A673 (cell line): ENCODE results near the gene STOX2. TPM values are rescaled to one million over a fixed set of nuclear protein-coding genes. Genes with fewer than 3 reads are reported as not detected.

Experiments used
- BruUV-seq: library from RNA; stranded (reverse); fragments of 400-500 nt; replicated peaks from 2 replicates; lab custom pipeline; 2021; lab: Mats Ljungman, UMichigan
- CTCF ChIA-PET: fragments of 300-600 bp; sonication (Branson Sonifier 250); formaldehyde crosslinking; loops from one replicate; lab custom pipeline; 2022; ENCODE audit warnings: antibody characterized with exemption; lab: Charles Lee
- POLR2A ChIA-PET: fragments of 300-600 bp; sonication (Branson Sonifier 250); formaldehyde crosslinking; loops from one replicate; lab custom pipeline; 2022; ENCODE audit warnings: antibody characterized with exemption; ENCODE audit not compliant: low non-redundant PET; lab: Charles Lee
- DNase-seq: peaks from one replicate; pipeline ENCODE4 v3.0.0-alpha.2; 2015; ENCODE audit warnings: low spot score
- H3K27ac ChIP-seq: fragments of 200-600 bp; sonication (generic); 2 replicates; pipeline ENCODE4 v1.5.1; 2016; ENCODE audit warnings: mixed run types, low read depth, mild to moderate bottlenecking, mixed read lengths, antibody characterized with exemption, low read length; ENCODE audit not compliant: poor library complexity, severe bottlenecking
- H3K27me3 ChIP-seq: fragments of 200-600 bp; sonication (generic); replicated peaks from 2 replicates; pipeline ENCODE4 v1.6.1; 2017; ENCODE audit warnings: mixed run types, low read depth, mild to moderate bottlenecking, mixed read lengths, antibody characterized with exemption, low read length; ENCODE audit not compliant: insufficient read depth, poor library complexity
- H3K36me3 ChIP-seq: fragments of 200-600 bp; sonication (generic); 2 replicates; pipeline ENCODE4 v1.6.1; 2016; ENCODE audit warnings: mixed run types, mild to moderate bottlenecking, mixed read lengths, antibody characterized with exemption, low read length; ENCODE audit not compliant: insufficient read depth, poor library complexity, severe bottlenecking
- H3K4me1 ChIP-seq: fragments of 200-600 bp; sonication (generic); 2 replicates; pipeline ENCODE4 v1.6.1; 2017; ENCODE audit warnings: mixed run types, mild to moderate bottlenecking, mixed read lengths, antibody characterized with exemption, low read length; ENCODE audit not compliant: insufficient read depth, poor library complexity, severe bottlenecking
- H3K4me3 ChIP-seq: fragments of 200-600 bp; sonication (generic); 2 replicates; pipeline ENCODE4 v1.5.1; 2016; ENCODE audit warnings: low read depth, mixed run types, mild to moderate bottlenecking, mixed read lengths, low read length; ENCODE audit not compliant: poor library complexity, severe bottlenecking
- H3K9me3 ChIP-seq: fragments of 200-600 bp; sonication (generic); 2 replicates; pipeline ENCODE4 v1.6.1; 2016; ENCODE audit warnings: mixed run types, low read depth, mild to moderate bottlenecking, mixed read lengths, antibody characterized with exemption, low read length; ENCODE audit not compliant: poor library complexity, severe bottlenecking
- EZH2 ChIP-seq: fragments of 200-600 bp; sonication (generic); IDR thresholded peaks from 2 replicates; pipeline ENCODE4 v1.6.1; 2017; ENCODE audit warnings: borderline replicate concordance, low read depth, mild to moderate bottlenecking, mixed read lengths, antibody characterized with exemption, low read length; ENCODE audit not compliant: poor library complexity, severe bottlenecking
- intact Hi-C: fragments of 100-400 bp; cut with micrococcal nuclease; formaldehyde crosslinking; loops from one replicate; pipeline ENCODE4 v1.10.0; 2022; ENCODE audit not compliant: unreplicated experiment
- total RNA-seq: library from RNA; stranded (reverse); gene quantifications from 2 replicates; pipeline ENCODE4 v1.2.3, GENCODE V29; 2021
- TF ChIP-seq, protein P1 (sequence below): fragments of 300-800, 200-600 bp; sonication (generic); conservative IDR thresholded peaks from 2 replicates; pipeline ENCODE4 v1.5.1; 2017; ENCODE audit warnings: low read depth, mild to moderate bottlenecking, antibody characterized with exemption, low read length, moderate library complexity, mixed read lengths

STOX2 gene
- total RNA-seq, 1 experiment from 2014 or later = 2.9 TPM

DNA sequence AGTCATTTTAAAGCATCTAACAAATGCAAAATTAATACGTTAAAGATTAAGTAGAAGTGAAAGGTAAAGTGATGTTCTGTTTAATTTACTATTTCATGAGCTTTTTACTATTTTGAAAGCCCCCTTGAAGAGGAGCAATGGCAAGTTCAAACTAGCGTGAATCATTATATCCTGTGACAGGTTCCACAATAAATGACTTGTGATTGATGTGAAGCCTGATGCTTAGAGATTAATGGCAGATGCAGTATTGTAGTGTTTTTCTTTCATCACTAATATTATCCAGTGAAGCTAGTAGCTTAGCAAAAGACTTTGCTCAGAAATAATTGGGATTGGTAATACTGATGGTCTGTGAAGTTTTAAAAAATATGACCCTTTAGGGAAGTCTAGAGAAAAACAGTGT lies 57.3 kb downstream of the STOX2 start:
- H3K4me1 ChIP-seq = peaks cover 6% of the 10 kb centered on the region
- H3K4me3 ChIP-seq = no peak overlapping the region
- POLR2A ChIA-PET = no interaction called here
- H3K36me3 ChIP-seq = no peaks in the 10 kb centered on the region
- no peak overlapping the region for H3K27ac ChIP-seq
- no TSS peak for BruUV-seq
- DNase-seq = no peak
- CTCF ChIA-PET = no interaction called here
- H3K9me3 ChIP-seq = no peaks in the 10 kb centered on the region
- intact Hi-C loops = no loop called here
- TF ChIP-seq, protein P1, sequence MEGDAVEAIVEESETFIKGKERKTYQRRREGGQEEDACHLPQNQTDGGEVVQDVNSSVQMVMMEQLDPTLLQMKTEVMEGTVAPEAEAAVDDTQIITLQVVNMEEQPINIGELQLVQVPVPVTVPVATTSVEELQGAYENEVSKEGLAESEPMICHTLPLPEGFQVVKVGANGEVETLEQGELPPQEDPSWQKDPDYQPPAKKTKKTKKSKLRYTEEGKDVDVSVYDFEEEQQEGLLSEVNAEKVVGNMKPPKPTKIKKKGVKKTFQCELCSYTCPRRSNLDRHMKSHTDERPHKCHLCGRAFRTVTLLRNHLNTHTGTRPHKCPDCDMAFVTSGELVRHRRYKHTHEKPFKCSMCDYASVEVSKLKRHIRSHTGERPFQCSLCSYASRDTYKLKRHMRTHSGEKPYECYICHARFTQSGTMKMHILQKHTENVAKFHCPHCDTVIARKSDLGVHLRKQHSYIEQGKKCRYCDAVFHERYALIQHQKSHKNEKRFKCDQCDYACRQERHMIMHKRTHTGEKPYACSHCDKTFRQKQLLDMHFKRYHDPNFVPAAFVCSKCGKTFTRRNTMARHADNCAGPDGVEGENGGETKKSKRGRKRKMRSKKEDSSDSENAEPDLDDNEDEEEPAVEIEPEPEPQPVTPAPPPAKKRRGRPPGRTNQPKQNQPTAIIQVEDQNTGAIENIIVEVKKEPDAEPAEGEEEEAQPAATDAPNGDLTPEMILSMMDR = no peak
- no peak for TF ChIP-seq EZH2
- no peaks in the 10 kb centered on the region for H3K27me3 ChIP-seq

DNA sequence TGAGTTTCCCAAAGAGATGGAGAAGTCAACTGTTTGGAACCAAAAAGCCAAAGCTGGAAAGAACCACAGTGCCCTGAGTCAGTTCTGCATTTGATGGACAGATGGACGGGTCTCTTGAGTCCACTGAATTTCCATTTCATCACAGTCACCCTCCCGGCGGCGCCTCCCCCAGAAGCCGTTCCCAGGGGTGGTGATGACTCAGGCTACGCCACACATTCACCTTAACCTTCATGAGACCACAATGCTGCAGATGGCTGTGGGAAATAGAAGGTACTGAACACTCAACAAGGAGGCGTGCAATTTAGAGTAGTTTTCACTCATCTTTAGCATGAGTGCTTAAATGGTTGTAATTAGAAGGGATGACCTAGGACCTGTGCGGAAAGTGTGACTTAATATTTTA lies 61.3 kb downstream of the STOX2 start:
- Histone ChIP-seq H3K27ac (no peak overlapping the region), H3K4me1 (no peaks in the 10 kb centered on the region), H3K4me3 (no peak overlapping the region), H3K27me3 (no peaks in the 10 kb centered on the region), H3K36me3 (no peaks in the 10 kb centered on the region), H3K9me3 (no peaks in the 10 kb centered on the region)
- ChIA-PET CTCF (no interaction called here), POLR2A (no interaction called here)
- no TSS peak for BruUV-seq
- no peak for DNase-seq
- intact Hi-C loops = no loop called here
- TF ChIP-seq, protein P1 = no peak
- no peak for TF ChIP-seq EZH2

DNA sequence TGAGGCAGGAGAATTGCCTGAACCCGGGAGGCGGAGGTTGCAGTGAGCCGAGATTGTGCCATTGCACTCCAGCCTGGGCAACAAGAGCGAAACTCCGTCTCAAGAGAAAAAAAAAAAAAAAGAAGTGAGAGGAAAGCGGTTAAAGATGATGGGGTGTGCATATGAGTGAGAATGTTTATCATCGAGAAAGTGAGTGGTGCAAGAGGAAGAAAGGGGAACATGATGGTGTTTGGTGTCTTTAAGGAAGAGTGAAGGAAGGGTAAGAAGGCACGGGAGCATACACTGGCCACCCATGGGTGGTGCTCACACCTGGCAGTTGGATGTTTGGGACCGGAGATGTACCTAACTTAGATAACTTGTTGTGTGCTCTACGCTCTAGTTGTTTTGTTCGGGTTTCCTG lies 62.2 kb downstream of the STOX2 start:
- Histone ChIP-seq H3K27ac (no peak overlapping the region), H3K4me1 (no peaks in the 10 kb centered on the region), H3K27me3 (no peaks in the 10 kb centered on the region), H3K36me3 (no peaks in the 10 kb centered on the region), H3K4me3 (no peak overlapping the region), H3K9me3 (no peaks in the 10 kb centered on the region)
- POLR2A ChIA-PET = no interaction called here
- CTCF ChIA-PET = no interaction called here
- no peak for DNase-seq
- intact Hi-C loops = no loop called here
- TF ChIP-seq, protein P1 = no peak
- TF ChIP-seq EZH2 = no peak
- BruUV-seq = no TSS peak
